PC-9 (cell line): ENCODE measurements around the gene POU5F1.

Source experiments
- CTCF ChIP-seq: fragments of 200-600 bp; sonication (generic); conservative IDR thresholded peaks from 2 replicates; pipeline ENCODE4 v1.6.1; 2017; ENCODE audit warnings: mixed run types, antibody characterized with exemption, mild to moderate bottlenecking, moderate library complexity
- EZH2 ChIP-seq: fragments of 200-600 bp; sonication (generic); IDR thresholded peaks from 2 replicates; pipeline ENCODE4 v1.8.0; 2017; ENCODE audit warnings: antibody characterized with exemption, low read depth

GRCh38 chr6:31187780-31188194 lies 17.3 kb upstream of the POU5F1 start:
- TF ChIP-seq CTCF (no peak), EZH2 (no peak)
